ENCODE results near the gene FRMD1. TPM values are rescaled to one million over a fixed set of nuclear protein-coding genes. Genes with fewer than 3 reads are reported as not detected.

Gene FRMD1
- total RNA-seq (23.1 TPM), polyA plus RNA-seq (1.3 TPM)
- long read RNA-seq, donor 1 = 0 reads
- long read RNA-seq, donor 2 = 0 reads
- long read RNA-seq, donor 3, partial matches to known transcripts = 0 of 1 reads
- long read RNA-seq, donor 3, other reads (novel, unspliced or antisense) = 0 of 1 reads
- long read RNA-seq, donor 4 = 0 reads
- long read RNA-seq, donor 5 = 0 reads
- long read RNA-seq, donor 6 = 0 reads
- long read RNA-seq, donor 7 = 0 reads
- long read RNA-seq, donor 8 = 0 reads
- long read RNA-seq, donor 9 = 0 reads
- long read RNA-seq, donor 10 = 0 reads

- no peak within 1 kb of the TSS for H3K4me3 ChIP-seq (ENCODE audit: low read length in 2 of 2)
- no peaks in the 10 kb centered on the region for H3K36me3 ChIP-seq (ENCODE audit: control insufficient read depth in 2 of 2, insufficient read depth in 2 of 2, low read length in 1 of 2)
- peaks cover 0 to 2% of the 10 kb centered on the region in 2 donors for H3K27me3 ChIP-seq (ENCODE audit: control insufficient read depth in 2 of 2, insufficient read depth in 1 of 2, low read length in 1 of 2)
- 95% methylated on average over 21 of the region's 21 CpGs for WGBS
- no peak for DNase-seq (ENCODE audit: low read depth in 6 of 9, low spot score in 9 of 9)
- H3K27ac ChIP-seq (ENCODE audit: low read depth in 1 of 2, low read length in 1 of 2) = no peak within 1 kb of the TSS
- H3K4me1 ChIP-seq (ENCODE audit: control insufficient read depth in 2 of 2, insufficient read depth in 2 of 2, low read length in 2 of 2) = no peaks in the 10 kb centered on the region
- peaks cover 0 to 11% of the 10 kb centered on the region in 2 donors for H3K9me3 ChIP-seq (ENCODE audit: control insufficient read depth in 2 of 2, insufficient read depth in 1 of 2, low read length in 1 of 2)
These were observed at the start of gene FRMD1 for GRCh38 chr6:168078943-168079405. TSS of gene FRMD1 (minus strand) at chr6:168079212. CDS start at chr6:168079094, 118 bp downstream.

GRCh38 chr6:168128006-168128630 is 49.1 kb upstream of the FRMD1 start:
- Histone ChIP-seq H3K4me1 (ENCODE audit: control insufficient read depth in 2 of 2, insufficient read depth in 2 of 2, low read length in 2 of 2) (no peaks in the 10 kb centered on the region), H3K27ac (ENCODE audit: low read depth in 1 of 2, low read length in 1 of 2) (no peak overlapping the region), H3K27me3 (ENCODE audit: control insufficient read depth in 2 of 2, insufficient read depth in 1 of 2, low read length in 1 of 2) (peaks cover 3 to 16% of the 10 kb centered on the region in 2 donors), H3K36me3 (ENCODE audit: control insufficient read depth in 2 of 2, insufficient read depth in 2 of 2, low read length in 1 of 2) (no peaks in the 10 kb centered on the region), H3K4me3 (ENCODE audit: low read length in 2 of 2) (no peak overlapping the region), H3K9me3 (ENCODE audit: control insufficient read depth in 2 of 2, insufficient read depth in 1 of 2, low read length in 1 of 2) (no peaks in the 10 kb centered on the region)
- DNase-seq (ENCODE audit: low read depth in 6 of 9, low spot score in 9 of 9) = no peak
- WGBS = 95% methylated on average over 19 of the region's 19 CpGs

- Histone ChIP-seq H3K27me3 (ENCODE audit: control insufficient read depth in 2 of 2, insufficient read depth in 1 of 2, low read length in 1 of 2) (peaks cover 2 to 9% of the 10 kb centered on the region in 2 donors), H3K27ac (ENCODE audit: low read depth in 1 of 2, low read length in 1 of 2) (no peak overlapping the region), H3K36me3 (ENCODE audit: control insufficient read depth in 2 of 2, insufficient read depth in 2 of 2, low read length in 1 of 2) (no peaks in the 10 kb centered on the region), H3K9me3 (ENCODE audit: control insufficient read depth in 2 of 2, insufficient read depth in 1 of 2, low read length in 1 of 2) (peaks cover 0 to 3% of the 10 kb centered on the region in 2 donors), H3K4me3 (ENCODE audit: low read length in 2 of 2) (no peak overlapping the region), H3K4me1 (ENCODE audit: control insufficient read depth in 2 of 2, insufficient read depth in 2 of 2, low read length in 2 of 2) (no peaks in the 10 kb centered on the region)
- no peak for DNase-seq (ENCODE audit: low read depth in 6 of 9, low spot score in 9 of 9)
- 89% methylated on average over 10 of the region's 10 CpGs for WGBS
These were observed 48.4 kb upstream of the FRMD1 start for GRCh38 chr6:168127384-168127868.

GRCh38 chr6:168126566-168127383 is 47.8 kb upstream of the FRMD1 start:
- peaks cover 0 to 4% of the 10 kb centered on the region in 2 donors for H3K9me3 ChIP-seq (ENCODE audit: control insufficient read depth in 2 of 2, insufficient read depth in 1 of 2, low read length in 1 of 2)
- WGBS = 96% methylated on average over 22 of the region's 22 CpGs
- H3K36me3 ChIP-seq (ENCODE audit: control insufficient read depth in 2 of 2, insufficient read depth in 2 of 2, low read length in 1 of 2) = no peaks in the 10 kb centered on the region
- no peak overlapping the region for H3K4me3 ChIP-seq (ENCODE audit: low read length in 2 of 2)
- peaks cover 0 to 3% of the 10 kb centered on the region in 2 donors for H3K27me3 ChIP-seq (ENCODE audit: control insufficient read depth in 2 of 2, insufficient read depth in 1 of 2, low read length in 1 of 2)
- no peaks in the 10 kb centered on the region for H3K4me1 ChIP-seq (ENCODE audit: control insufficient read depth in 2 of 2, insufficient read depth in 2 of 2, low read length in 2 of 2)
- no peak overlapping the region for H3K27ac ChIP-seq (ENCODE audit: low read depth in 1 of 2, low read length in 1 of 2)
- no peak for DNase-seq (ENCODE audit: low read depth in 6 of 9, low spot score in 9 of 9)

GRCh38 chr6:168125429-168126001 is 46.5 kb upstream of the FRMD1 start:
- no peak overlapping the region for H3K4me3 ChIP-seq (ENCODE audit: low read length in 2 of 2)
- WGBS = 90% methylated on average over 22 of the region's 22 CpGs
- no peaks in the 10 kb centered on the region for H3K27me3 ChIP-seq (ENCODE audit: control insufficient read depth in 2 of 2, insufficient read depth in 1 of 2, low read length in 1 of 2)
- no peak overlapping the region for H3K27ac ChIP-seq (ENCODE audit: low read depth in 1 of 2, low read length in 1 of 2)
- peaks cover 0 to 4% of the 10 kb centered on the region in 2 donors for H3K9me3 ChIP-seq (ENCODE audit: control insufficient read depth in 2 of 2, insufficient read depth in 1 of 2, low read length in 1 of 2)
- no peak for DNase-seq (ENCODE audit: low read depth in 6 of 9, low spot score in 9 of 9)
- H3K36me3 ChIP-seq (ENCODE audit: control insufficient read depth in 2 of 2, insufficient read depth in 2 of 2, low read length in 1 of 2) = no peaks in the 10 kb centered on the region
- H3K4me1 ChIP-seq (ENCODE audit: control insufficient read depth in 2 of 2, insufficient read depth in 2 of 2, low read length in 2 of 2) = no peaks in the 10 kb centered on the region

- H3K4me3 ChIP-seq (ENCODE audit: low read length in 2 of 2) = no peak overlapping the region
- no peaks in the 10 kb centered on the region for H3K36me3 ChIP-seq (ENCODE audit: control insufficient read depth in 2 of 2, insufficient read depth in 2 of 2, low read length in 1 of 2)
- WGBS = 91% methylated on average over 11 of the region's 11 CpGs
- no peak for DNase-seq (ENCODE audit: low read depth in 6 of 9, low spot score in 9 of 9)
- H3K27me3 ChIP-seq (ENCODE audit: control insufficient read depth in 2 of 2, insufficient read depth in 1 of 2, low read length in 1 of 2) = no peaks in the 10 kb centered on the region
- no peak overlapping the region for H3K27ac ChIP-seq (ENCODE audit: low read depth in 1 of 2, low read length in 1 of 2)
- H3K4me1 ChIP-seq (ENCODE audit: control insufficient read depth in 2 of 2, insufficient read depth in 2 of 2, low read length in 2 of 2) = no peaks in the 10 kb centered on the region
- H3K9me3 ChIP-seq (ENCODE audit: control insufficient read depth in 2 of 2, insufficient read depth in 1 of 2, low read length in 1 of 2) = peaks cover 0 to 4% of the 10 kb centered on the region in 2 donors
These were observed 45.9 kb upstream of the FRMD1 start for GRCh38 chr6:168124921-168125320.

GRCh38 chr6:168124158-168124557 is 45.1 kb upstream of the FRMD1 start:
- 97% methylated on average over 7 of the region's 7 CpGs for WGBS

GRCh38 chr6:168123165-168123911 is 44.3 kb upstream of the FRMD1 start:
- Histone ChIP-seq H3K27ac (ENCODE audit: low read depth in 1 of 2, low read length in 1 of 2) (no peak overlapping the region), H3K4me1 (ENCODE audit: control insufficient read depth in 2 of 2, insufficient read depth in 2 of 2, low read length in 2 of 2) (no peaks in the 10 kb centered on the region), H3K36me3 (ENCODE audit: control insufficient read depth in 2 of 2, insufficient read depth in 2 of 2, low read length in 1 of 2) (no peaks in the 10 kb centered on the region), H3K9me3 (ENCODE audit: control insufficient read depth in 2 of 2, insufficient read depth in 1 of 2, low read length in 1 of 2) (peaks cover 0 to 4% of the 10 kb centered on the region in 2 donors), H3K4me3 (ENCODE audit: low read length in 2 of 2) (no peak overlapping the region), H3K27me3 (ENCODE audit: control insufficient read depth in 2 of 2, insufficient read depth in 1 of 2, low read length in 1 of 2) (no peaks in the 10 kb centered on the region)
- WGBS = 85% methylated on average over 8 of the region's 8 CpGs
- no peak for DNase-seq (ENCODE audit: low read depth in 6 of 9, low spot score in 9 of 9)

More at GRCh38 chr6:168124158-168124557, 45.1 kb upstream of the FRMD1 start:
- Histone ChIP-seq H3K27me3 (ENCODE audit: control insufficient read depth in 2 of 2, insufficient read depth in 1 of 2, low read length in 1 of 2) (no peaks in the 10 kb centered on the region), H3K27ac (ENCODE audit: low read depth in 1 of 2, low read length in 1 of 2) (no peak overlapping the region), H3K9me3 (ENCODE audit: control insufficient read depth in 2 of 2, insufficient read depth in 1 of 2, low read length in 1 of 2) (peaks cover 0 to 4% of the 10 kb centered on the region in 2 donors), H3K36me3 (ENCODE audit: control insufficient read depth in 2 of 2, insufficient read depth in 2 of 2, low read length in 1 of 2) (no peaks in the 10 kb centered on the region), H3K4me1 (ENCODE audit: control insufficient read depth in 2 of 2, insufficient read depth in 2 of 2, low read length in 2 of 2) (no peaks in the 10 kb centered on the region), H3K4me3 (ENCODE audit: low read length in 2 of 2) (no peak overlapping the region)
- no peak for DNase-seq (ENCODE audit: low read depth in 6 of 9, low spot score in 9 of 9)
